ENCODE data around the gene RHBDF2. TPM values are rescaled to one million over a fixed set of nuclear protein-coding genes. Genes with fewer than 3 reads are reported as not detected.

RHBDF2 gene
- polyA plus RNA-seq, 1 donor (not counting 4 experiments of a cell fraction or from before 2014, with no cell fraction given): 14.9 TPM

- Histone ChIP-seq H3K9ac (ENCODE audit: control insufficient read depth, extremely low read depth, insufficient read depth, low read length) (no peak overlapping the region), H4K20me1 (ENCODE audit: control insufficient read depth, extremely low read depth, insufficient read depth, low read length) (peaks cover 21% of the 10 kb centered on the region), H3K79me2 (ENCODE audit: control insufficient read depth, insufficient read depth, low read length) (peaks cover 62% of the 10 kb centered on the region), H3K4me3 (ENCODE audit: control insufficient read depth in 2 of 3, extremely low read depth in 1 of 3, insufficient read depth in 2 of 3, low read depth in 1 of 3, low read length in 3 of 3) (no peak overlapping the region), H3K36me3 (ENCODE audit: control insufficient read depth in 2 of 2, extremely low read depth in 1 of 2, insufficient read depth in 2 of 2, low read length in 2 of 2) (peaks cover 5 to 6% of the 10 kb centered on the region in 2 experiments), H3K4me1 (ENCODE audit: control insufficient read depth, extremely low read depth, insufficient read depth, low read length) (peaks cover 50% of the 10 kb centered on the region), H3K9me3 (ENCODE audit: control insufficient read depth, low read depth, low read length) (no peaks in the 10 kb centered on the region), H3K9me1 (ENCODE audit: control insufficient read depth, extremely low read depth, insufficient read depth, low read length) (peaks cover 3% of the 10 kb centered on the region), H2AFZ (ENCODE audit: control insufficient read depth, low read length) (no peak overlapping the region), H3K27me3 (ENCODE audit: control insufficient read depth, extremely low read depth, insufficient read depth, low read length) (no peaks in the 10 kb centered on the region), H3K27ac (ENCODE audit: control insufficient read depth, insufficient read depth, low read length) (no peak overlapping the region), H3K4me2 (ENCODE audit: control insufficient read depth, extremely low read depth, insufficient read depth, low read depth, low read length) (no peak overlapping the region)
- DNase-seq (ENCODE audit: low read depth, low spot score): no peak
- dilution Hi-C loops (cut with MboI; ENCODE audit: extremely low pct_ligation_motif_present, low sequenced_read_pairs): no loop called here
- no peak for TF ChIP-seq EZH2 (IDR thresholded peaks at IDR 0.05; ENCODE audit: low read length)
- no peak for TF ChIP-seq CTCF (optimal IDR thresholded peaks at IDR 0.05 in 1 of 3, IDR thresholded peaks at IDR 0.05 in 1 of 3, conservative IDR thresholded peaks at IDR 0.05 in 1 of 3; ENCODE audit: extremely low read depth in 1 of 3, insufficient read depth in 2 of 3, low read length in 3 of 3)
- FAIRE-seq: no peak
These were observed 4.8 kb downstream of the RHBDF2 start for GRCh38 chr17:76496464-76496863.

GRCh38 chr17:76495663-76496400 is 5.4 kb downstream of the RHBDF2 start:
- no peak overlapping the region for H3K4me2 ChIP-seq (ENCODE audit: control insufficient read depth, extremely low read depth, insufficient read depth, low read depth, low read length)
- no peak overlapping the region for H2AFZ ChIP-seq (ENCODE audit: control insufficient read depth, low read length)
- peaks cover 21% of the 10 kb centered on the region for H4K20me1 ChIP-seq (ENCODE audit: control insufficient read depth, extremely low read depth, insufficient read depth, low read length)
- H3K4me3 ChIP-seq (ENCODE audit: control insufficient read depth in 2 of 3, extremely low read depth in 1 of 3, insufficient read depth in 2 of 3, low read depth in 1 of 3, low read length in 3 of 3): no peak overlapping the region
- H3K9me1 ChIP-seq (ENCODE audit: control insufficient read depth, extremely low read depth, insufficient read depth, low read length): peaks cover 3% of the 10 kb centered on the region
- DNase-seq (ENCODE audit: low read depth, low spot score) (no peak), FAIRE-seq (no peak)
- H3K9ac ChIP-seq (ENCODE audit: control insufficient read depth, extremely low read depth, insufficient read depth, low read length): no peak overlapping the region
- dilution Hi-C loops (cut with MboI; ENCODE audit: extremely low pct_ligation_motif_present, low sequenced_read_pairs): no loop called here
- H3K36me3 ChIP-seq (ENCODE audit: control insufficient read depth in 2 of 2, extremely low read depth in 1 of 2, insufficient read depth in 2 of 2, low read length in 2 of 2): peaks cover 5 to 6% of the 10 kb centered on the region in 2 experiments
- H3K27ac ChIP-seq (ENCODE audit: control insufficient read depth, insufficient read depth, low read length): no peak overlapping the region
- TF ChIP-seq EZH2 (IDR thresholded peaks at IDR 0.05; ENCODE audit: low read length) (no peak), CTCF (optimal IDR thresholded peaks at IDR 0.05 in 1 of 3, IDR thresholded peaks at IDR 0.05 in 1 of 3, conservative IDR thresholded peaks at IDR 0.05 in 1 of 3; ENCODE audit: extremely low read depth in 1 of 3, insufficient read depth in 2 of 3, low read length in 3 of 3) (no peak)
- H3K9me3 ChIP-seq (ENCODE audit: control insufficient read depth, low read depth, low read length): no peaks in the 10 kb centered on the region
- H3K4me1 ChIP-seq (ENCODE audit: control insufficient read depth, extremely low read depth, insufficient read depth, low read length): peaks cover 49% of the 10 kb centered on the region
- H3K79me2 ChIP-seq (ENCODE audit: control insufficient read depth, insufficient read depth, low read length): peaks cover 59% of the 10 kb centered on the region
- H3K27me3 ChIP-seq (ENCODE audit: control insufficient read depth, extremely low read depth, insufficient read depth, low read length): no peaks in the 10 kb centered on the region

All from keratinocyte (primary cell).